ENCODE results near the gene PIK3C2B. TPM values are rescaled to one million over a fixed set of nuclear protein-coding genes. Genes with fewer than 3 reads are reported as not detected.
A peak's percentile ranks its signal among the peaks of the same experiment; 100 is the strongest.

PIK3C2B gene
- total and polyA plus RNA-seq, 2 donors (not counting 1 experiment from before 2014, with no cell fraction given): 90.3 to 142 TPM

DNA sequence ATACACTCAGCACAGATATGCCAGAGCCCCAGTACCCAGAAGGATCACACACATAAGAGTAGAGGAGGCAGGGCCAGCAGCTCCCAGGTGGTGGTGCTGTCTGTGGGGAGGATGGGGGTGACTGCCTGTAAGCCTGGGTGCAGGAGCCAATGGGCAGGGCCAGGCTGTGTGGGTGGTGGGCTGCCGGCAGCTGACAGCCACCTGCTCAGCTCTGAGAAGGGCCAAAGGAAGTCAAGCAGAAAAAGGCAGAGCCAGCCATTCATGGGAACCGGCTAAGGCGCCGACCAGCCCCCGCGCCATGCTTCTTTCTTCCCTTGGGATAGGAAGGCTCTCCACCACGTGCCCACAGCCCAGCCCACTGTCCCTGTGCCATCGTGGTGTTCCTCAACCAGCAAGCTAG, 14.1 kb downstream of the PIK3C2B start:
- WGBS (ENCODE audit: insufficient coverage): 0% methylated on average over 8 of the region's 8 CpGs
- ATAC-seq (ENCODE audit: low read depth): peak; percentile 53
- H3K4me1 Mint-ChIP-seq: peaks cover 94% of the 10 kb centered on the region
- no peaks in the 10 kb centered on the region for H3K9me3 Mint-ChIP-seq (ENCODE audit: insufficient read depth)
- no peaks in the 10 kb centered on the region for H3K9me3 ChIP-seq (ENCODE audit: control extremely low read depth in 1 of 3, control insufficient read depth in 2 of 3, insufficient read depth in 1 of 3, low read length in 2 of 3)
- no peaks in the 10 kb centered on the region for H3K27me3 ChIP-seq (replicated peaks in 1 of 4; ENCODE audit: control extremely low read depth in 1 of 4, control insufficient read depth in 3 of 4, insufficient read depth in 4 of 4, low read length in 3 of 4)
- peak overlapping the region; percentile 71 for H3K4me3 Mint-ChIP-seq
- CTCF ChIA-PET: interaction anchor here (1.0 to 18.4 kb wide), 8 partner anchors 9 to 49 kb away, joined by 3 to 374 read pairs (median 20); partner anchors contain the start of genes MDM4 and PIK3C2B
- H3K4me2 ChIP-seq (replicated peaks; ENCODE audit: low read depth, low read length, poor library complexity, severe bottlenecking): peak overlapping the region; percentile 81
- peak overlapping the region; percentile 98 for H3K27ac Mint-ChIP-seq
- POLR2A ChIA-PET: interaction anchor here (0.5 to 3.8 kb wide), 10 partner anchors 13 to 1993 kb away, joined by 3 to 46 read pairs (median 4); partner anchors contain the start of gene PIK3C2B
- peaks cover 42% of the 10 kb centered on the region for H4K20me1 ChIP-seq (ENCODE audit: control insufficient read depth, insufficient read depth, low read length, poor library complexity, severe bottlenecking)
- H3K79me2 ChIP-seq (ENCODE audit: control insufficient read depth, insufficient read depth, low read length): peaks cover 99% of the 10 kb centered on the region
- H3K36me3 ChIP-seq (replicated peaks in 1 of 2; ENCODE audit: control extremely low read depth in 1 of 2, control insufficient read depth in 1 of 2, extremely low read depth in 1 of 2, insufficient read depth in 2 of 2, low read length in 1 of 2): peaks cover 0 to 30% of the 10 kb centered on the region in 2 experiments
- TF ChIP-seq EZH2 (IDR thresholded peaks at IDR 0.05; ENCODE audit: borderline replicate concordance, insufficient read depth, low read depth, low read length, poor library complexity, severe bottlenecking): no peak
- TF ChIP-seq, protein P1, sequence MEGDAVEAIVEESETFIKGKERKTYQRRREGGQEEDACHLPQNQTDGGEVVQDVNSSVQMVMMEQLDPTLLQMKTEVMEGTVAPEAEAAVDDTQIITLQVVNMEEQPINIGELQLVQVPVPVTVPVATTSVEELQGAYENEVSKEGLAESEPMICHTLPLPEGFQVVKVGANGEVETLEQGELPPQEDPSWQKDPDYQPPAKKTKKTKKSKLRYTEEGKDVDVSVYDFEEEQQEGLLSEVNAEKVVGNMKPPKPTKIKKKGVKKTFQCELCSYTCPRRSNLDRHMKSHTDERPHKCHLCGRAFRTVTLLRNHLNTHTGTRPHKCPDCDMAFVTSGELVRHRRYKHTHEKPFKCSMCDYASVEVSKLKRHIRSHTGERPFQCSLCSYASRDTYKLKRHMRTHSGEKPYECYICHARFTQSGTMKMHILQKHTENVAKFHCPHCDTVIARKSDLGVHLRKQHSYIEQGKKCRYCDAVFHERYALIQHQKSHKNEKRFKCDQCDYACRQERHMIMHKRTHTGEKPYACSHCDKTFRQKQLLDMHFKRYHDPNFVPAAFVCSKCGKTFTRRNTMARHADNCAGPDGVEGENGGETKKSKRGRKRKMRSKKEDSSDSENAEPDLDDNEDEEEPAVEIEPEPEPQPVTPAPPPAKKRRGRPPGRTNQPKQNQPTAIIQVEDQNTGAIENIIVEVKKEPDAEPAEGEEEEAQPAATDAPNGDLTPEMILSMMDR (IDR thresholded peaks at IDR 0.05): no peak
- H3K27me3 Mint-ChIP-seq: no peaks in the 10 kb centered on the region
- H3K4me1 ChIP-seq (ENCODE audit: control insufficient read depth in 2 of 2, insufficient read depth in 2 of 2, low read length in 2 of 2): peaks cover 93 to 94% of the 10 kb centered on the region in 2 donors
- peak overlapping the region; percentile 31 for H3K9ac ChIP-seq (ENCODE audit: low read length)
- H2AFZ ChIP-seq (ENCODE audit: insufficient read depth, low read depth, low read length, poor library complexity, severe bottlenecking): no peak overlapping the region
- H3K27ac ChIP-seq (ENCODE audit: low read length in 2 of 2): peak overlapping the region; percentile 78 to 95
- intact Hi-C loops (cut with micrococcal nuclease): loop anchor here (1.0 to 2.0 kb wide), 2 partner anchors 28 to 34 kb away; no protein-coding TSS in a partner anchor
- DNase-seq: peak; percentile 73
- peak overlapping the region in 3 of 5 experiments; percentile 26 to 32 (median 32) for H3K4me3 ChIP-seq (ENCODE audit: control extremely low read depth in 1 of 5, extremely low read depth in 1 of 5, insufficient read depth in 1 of 5, low read depth in 2 of 5, low read length in 4 of 5)
